Small intestine (tissue), 7 donors: ENCODE data around the gene MTUS2. TPM values are rescaled to one million over a fixed set of nuclear protein-coding genes. Genes with fewer than 3 reads are reported as not detected.

ENCODE experiments used
- DNase-seq, 2 donors: peaks; one replicate each; pipeline versions ENCODE4 v3.0.0 to v3.0.0-alpha.2; 2013
- FAIRE-seq: peaks from 2 replicates; lab custom pipeline; 2012; peaks lifted over from hg19 to GRCh38; lab: Jason Lieb, UNC
- H3K27ac ChIP-seq, 3 donors: one replicate each; pipeline ENCODE4 v1.5.1; 2013; ENCODE audit warnings: low read length in 2 of 3, mild to moderate bottlenecking in 2 of 3, control low read depth in 1 of 3, inconsistent platforms in 1 of 3, low read depth in 1 of 3, moderate library complexity in 1 of 3
- H3K27me3 ChIP-seq, 3 donors: one replicate each; pipeline ENCODE4 v1.6.1; 2013; ENCODE audit warnings: low read length in 3 of 3, inconsistent platforms in 1 of 3; ENCODE audit not compliant: control insufficient read depth in 3 of 3, insufficient read depth in 3 of 3
- H3K36me3 ChIP-seq, 3 donors: one replicate each; pipeline ENCODE4 v1.6.1; 2013; ENCODE audit warnings: low read length in 3 of 3, inconsistent platforms in 1 of 3, low read depth in 1 of 3, mild to moderate bottlenecking in 1 of 3, moderate library complexity in 1 of 3; ENCODE audit not compliant: control insufficient read depth in 3 of 3, insufficient read depth in 2 of 3
- H3K4me1 ChIP-seq, 3 donors: one replicate each; pipeline ENCODE4 v1.6.1; 2013; ENCODE audit warnings: low read length in 2 of 3, inconsistent platforms in 1 of 3, low read depth in 1 of 3, mild to moderate bottlenecking in 1 of 3, moderate library complexity in 1 of 3; ENCODE audit not compliant: control insufficient read depth in 3 of 3, insufficient read depth in 2 of 3
- H3K4me3 ChIP-seq, 3 donors: one replicate each; pipeline ENCODE4 v1.5.1; 2013; ENCODE audit warnings: low read length in 3 of 3, control low read depth in 1 of 3, inconsistent platforms in 1 of 3, low read depth in 1 of 3, mild to moderate bottlenecking in 1 of 3, moderate library complexity in 1 of 3
- H3K9me3 ChIP-seq, 2 donors: one replicate each; pipeline ENCODE4 v1.6.1; 2013; ENCODE audit warnings: low read depth in 1 of 2, low read length in 1 of 2; ENCODE audit not compliant: control insufficient read depth in 2 of 2, insufficient read depth in 1 of 2
- WGBS, 3 donors: extraction: QIAGEN DNeasy Blood & Tissue Kit; methylation state at CpG; one replicate each; pipeline ENCODE4 v1.1.7; 2013; 5-methylcytosine and 5-hydroxymethylcytosine counted together
- polyA plus RNA-seq, 4 donors: library from polyadenylated mRNA; stranded (reverse) in 3 of 4; unstranded in 1 of 4; fragments of 200-250 nt in 3 of 4; fragments of 120-200 nt in 1 of 4; gene quantifications; one replicate each; pipeline versions ENCODE4 v1.2.1 to v1.2.3, GENCODE V29; 2013
- donor health status: healthy with polysubstance abuse.
- donor health status: control.
- donor health status: control.
- donor health status: Bipolar disorder and iron deficiency.
- donor health status: healthy.

The MTUS2 gene
- polyA plus RNA-seq, 4 donors: under 0.01 to 0.53 (median 0.22) TPM

- H3K36me3 ChIP-seq: no peaks in the 10 kb centered on the region
- no peak overlapping the region for H3K4me3 ChIP-seq
- no peak for FAIRE-seq
- WGBS, 3 donors: 80 to 88% (median 81%) methylated on average over 15 of the region's 15 CpGs
- H3K9me3 ChIP-seq: no peaks in the 10 kb centered on the region
- no peaks in the 10 kb centered on the region for H3K4me1 ChIP-seq
- no peak for DNase-seq
- H3K27ac ChIP-seq: no peak overlapping the region
- peaks cover 0 to 2% (median 0%) of the 10 kb centered on the region in 3 donors for H3K27me3 ChIP-seq
Observed at GRCh38 chr13:29270271-29270985, 450.3 kb downstream of the MTUS2 start.

- H3K4me3 ChIP-seq: no peak overlapping the region
- H3K9me3 ChIP-seq: no peaks in the 10 kb centered on the region
- DNase-seq: no peak
- no peaks in the 10 kb centered on the region for H3K4me1 ChIP-seq
- WGBS, 3 donors: 47 to 64% (median 59%) methylated on average over 3 of the region's 3 CpGs
- no peak for FAIRE-seq
- no peaks in the 10 kb centered on the region for H3K36me3 ChIP-seq
- no peak overlapping the region for H3K27ac ChIP-seq
- peaks cover 0 to 2% (median 0%) of the 10 kb centered on the region in 3 donors for H3K27me3 ChIP-seq
Observed at GRCh38 chr13:29271606-29272005, 451.5 kb downstream of the MTUS2 start.

- Histone ChIP-seq H3K4me3 (no peak overlapping the region), H3K27ac (no peak overlapping the region), H3K27me3 (no peaks in the 10 kb centered on the region), H3K36me3 (no peaks in the 10 kb centered on the region), H3K4me1 (no peaks in the 10 kb centered on the region), H3K9me3 (no peaks in the 10 kb centered on the region)
- DNase-seq: no peak
- FAIRE-seq: no peak
- WGBS, 3 donors: 36 to 39% (median 37%) methylated on average over 2 of the region's 2 CpGs
Observed at GRCh38 chr13:29279356-29280254, 459.5 kb downstream of the MTUS2 start.

- DNase-seq (no peak), FAIRE-seq (no peak)
- no peaks in the 10 kb centered on the region for H3K4me1 ChIP-seq
- no peaks in the 10 kb centered on the region for H3K27me3 ChIP-seq
- H3K36me3 ChIP-seq: no peaks in the 10 kb centered on the region
- H3K27ac ChIP-seq: no peak overlapping the region
- no peak overlapping the region for H3K4me3 ChIP-seq
- WGBS, 3 donors: 83 to 93% (median 84%) methylated on average over 5 of the region's 5 CpGs
- H3K9me3 ChIP-seq: no peaks in the 10 kb centered on the region
Observed at GRCh38 chr13:29281932-29282495, 461.9 kb downstream of the MTUS2 start.

GRCh38 chr13:29284726-29285125 lies 464.6 kb downstream of the MTUS2 start:
- no peak for DNase-seq
- Histone ChIP-seq H3K9me3 (no peaks in the 10 kb centered on the region), H3K27ac (no peak overlapping the region), H3K36me3 (no peaks in the 10 kb centered on the region), H3K4me3 (no peak overlapping the region), H3K27me3 (no peaks in the 10 kb centered on the region), H3K4me1 (no peaks in the 10 kb centered on the region)
- no peak for FAIRE-seq

GRCh38 chr13:29287237-29287636 lies 467.1 kb downstream of the MTUS2 start:
- H3K4me3 ChIP-seq: no peak overlapping the region
- no peak for FAIRE-seq
- H3K36me3 ChIP-seq: no peaks in the 10 kb centered on the region
- H3K4me1 ChIP-seq: no peaks in the 10 kb centered on the region
- H3K27ac ChIP-seq: no peak overlapping the region
- DNase-seq: no peak
- H3K9me3 ChIP-seq: no peaks in the 10 kb centered on the region
- 76 to 89% (median 81%) methylated on average over 5 of the region's 5 CpGs for WGBS, 3 donors
- no peaks in the 10 kb centered on the region for H3K27me3 ChIP-seq

GRCh38 chr13:29292045-29292444 lies 471.9 kb downstream of the MTUS2 start:
- H3K4me3 ChIP-seq: no peak overlapping the region
- DNase-seq (no peak), FAIRE-seq (no peak)
- no peaks in the 10 kb centered on the region for H3K4me1 ChIP-seq
- H3K9me3 ChIP-seq: no peaks in the 10 kb centered on the region
- no peak overlapping the region for H3K27ac ChIP-seq
- no peaks in the 10 kb centered on the region for H3K27me3 ChIP-seq
- no peaks in the 10 kb centered on the region for H3K36me3 ChIP-seq
- WGBS, 3 donors: 58 to 83% (median 76%) methylated on average over 3 of the region's 3 CpGs

- no peaks in the 10 kb centered on the region for H3K27me3 ChIP-seq
- H3K4me3 ChIP-seq: no peak overlapping the region
- DNase-seq: no peak
- 0 to 24% (median 6%) methylated on average over 1 of the region's 1 CpG for WGBS, 3 donors
- no peak for FAIRE-seq
- H3K4me1 ChIP-seq: no peaks in the 10 kb centered on the region
- no peaks in the 10 kb centered on the region for H3K9me3 ChIP-seq
- no peaks in the 10 kb centered on the region for H3K36me3 ChIP-seq
- H3K27ac ChIP-seq: no peak overlapping the region
Observed at GRCh38 chr13:29294821-29295220, 474.7 kb downstream of the MTUS2 start.
